ENCODE data around the gene APIP.

APIP gene

DNA sequence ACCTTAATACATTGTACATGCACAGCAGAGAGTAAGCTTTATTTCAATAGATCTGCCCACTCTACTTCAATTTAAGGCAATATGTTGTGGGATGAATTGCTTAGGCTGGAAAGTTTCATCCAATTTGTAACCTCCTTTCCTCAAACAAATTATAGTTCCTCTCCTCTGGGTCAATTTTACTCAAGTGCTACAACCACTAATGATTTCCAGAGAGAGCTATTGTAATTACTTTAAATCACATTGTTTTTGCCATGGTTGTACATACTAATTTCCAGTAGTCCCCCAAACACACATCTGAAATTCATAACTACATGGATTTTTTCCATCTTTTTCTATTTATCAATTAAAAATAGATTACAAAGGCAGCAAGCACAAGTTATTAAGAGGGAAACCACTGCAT, 72.9 kb downstream of the APIP start:
- no peaks in the 10 kb centered on the region for H3K9me3 ChIP-seq (ENCODE audit: control insufficient read depth, low read length)
- H3K27ac ChIP-seq (ENCODE audit: low read depth, low read length, severe bottlenecking) = no peak overlapping the region
- H3K4me3 ChIP-seq (ENCODE audit: extremely low read depth, insufficient read depth, low read length, poor library complexity, severe bottlenecking) = no peak overlapping the region
- no peaks in the 10 kb centered on the region for H3K4me1 ChIP-seq (ENCODE audit: control insufficient read depth, insufficient read depth, low read length, poor library complexity, severe bottlenecking)
- no peaks in the 10 kb centered on the region for H3K36me3 ChIP-seq (ENCODE audit: control insufficient read depth, insufficient read depth, low read length)

- Histone ChIP-seq H3K4me1 (ENCODE audit: control insufficient read depth, insufficient read depth, low read length, poor library complexity, severe bottlenecking) (no peaks in the 10 kb centered on the region), H3K36me3 (ENCODE audit: control insufficient read depth, insufficient read depth, low read length) (no peaks in the 10 kb centered on the region), H3K27ac (ENCODE audit: low read depth, low read length, severe bottlenecking) (no peak overlapping the region), H3K4me3 (ENCODE audit: extremely low read depth, insufficient read depth, low read length, poor library complexity, severe bottlenecking) (no peak overlapping the region), H3K9me3 (ENCODE audit: control insufficient read depth, low read length) (no peaks in the 10 kb centered on the region)
- WGBS, 2 experiments (ENCODE audit: insufficient coverage in 2 of 2) = 83% methylated on average over 1 of the region's 4 CpGs; no CpG with 5 or more reads in 1 of the 2 experiments
Observed at GRCh38 chr11:34840736-34841386, 75.3 kb downstream of the APIP start.

GRCh38 chr11:34839969-34840368, 76.2 kb downstream of the APIP start:
- Histone ChIP-seq H3K36me3 (ENCODE audit: control insufficient read depth, insufficient read depth, low read length) (no peaks in the 10 kb centered on the region), H3K4me1 (ENCODE audit: control insufficient read depth, insufficient read depth, low read length, poor library complexity, severe bottlenecking) (no peaks in the 10 kb centered on the region), H3K4me3 (ENCODE audit: extremely low read depth, insufficient read depth, low read length, poor library complexity, severe bottlenecking) (no peak overlapping the region), H3K27ac (ENCODE audit: low read depth, low read length, severe bottlenecking) (no peak overlapping the region), H3K9me3 (ENCODE audit: control insufficient read depth, low read length) (no peaks in the 10 kb centered on the region)
- 83 to 92% methylated on average over 2 of the region's 2 CpGs for WGBS, 2 experiments (ENCODE audit: insufficient coverage in 2 of 2)

DNA sequence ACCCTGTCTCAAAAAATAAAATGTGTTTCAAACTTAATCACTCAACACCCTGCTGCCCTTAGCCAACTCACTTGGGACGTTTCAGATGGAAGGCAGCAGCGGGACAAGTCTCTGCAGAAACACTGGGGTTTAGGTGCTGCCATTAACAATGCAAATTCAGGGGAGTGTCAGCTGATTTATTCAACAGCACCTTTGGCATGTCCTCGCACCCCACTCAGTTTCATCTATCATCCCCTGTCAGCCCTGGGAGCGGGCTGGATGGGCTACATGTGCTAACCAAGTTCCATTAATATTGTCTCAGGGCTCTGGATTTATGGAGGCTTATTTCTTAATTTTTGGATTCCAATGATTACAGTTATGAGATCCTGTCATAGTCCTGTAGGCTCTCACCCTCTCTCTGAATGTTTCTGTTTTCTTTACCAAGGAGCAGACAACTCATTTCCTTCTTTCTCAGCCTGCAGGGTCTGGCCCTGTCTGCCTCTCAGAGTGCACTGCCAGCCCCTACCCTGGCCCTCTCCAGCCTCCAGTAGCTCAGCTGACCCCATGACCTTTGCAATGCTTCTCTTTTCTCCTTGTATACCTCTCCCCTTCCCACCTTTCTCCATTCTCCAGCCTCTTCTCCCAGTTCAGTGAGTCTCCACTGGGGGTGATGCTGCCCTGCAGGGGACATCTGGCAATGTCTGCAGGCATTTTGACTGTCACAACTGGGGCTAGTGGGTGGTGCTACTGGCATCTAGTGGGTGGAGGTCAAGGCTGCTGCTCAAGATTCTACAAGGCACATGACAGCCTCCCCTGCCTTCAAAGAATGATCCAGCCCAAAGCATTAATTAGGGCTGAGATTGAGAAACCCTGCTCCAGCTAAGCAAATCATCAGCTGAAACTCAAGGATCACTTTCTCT, 79.0 kb downstream of the APIP start:
- H3K27ac ChIP-seq (ENCODE audit: low read depth, low read length, severe bottlenecking) = no peak overlapping the region
- H3K36me3 ChIP-seq (ENCODE audit: control insufficient read depth, insufficient read depth, low read length) = no peaks in the 10 kb centered on the region
- no peaks in the 10 kb centered on the region for H3K4me1 ChIP-seq (ENCODE audit: control insufficient read depth, insufficient read depth, low read length, poor library complexity, severe bottlenecking)
- WGBS, 2 experiments (ENCODE audit: insufficient coverage in 2 of 2) = 88% methylated on average over 3 of the region's 4 CpGs; no CpG with 5 or more reads in 1 of the 2 experiments
- no peak overlapping the region for H3K4me3 ChIP-seq (ENCODE audit: extremely low read depth, insufficient read depth, low read length, poor library complexity, severe bottlenecking)
- H3K9me3 ChIP-seq (ENCODE audit: control insufficient read depth, low read length) = no peaks in the 10 kb centered on the region

- Histone ChIP-seq H3K4me1 (ENCODE audit: control insufficient read depth, insufficient read depth, low read length, poor library complexity, severe bottlenecking) (no peaks in the 10 kb centered on the region), H3K36me3 (ENCODE audit: control insufficient read depth, insufficient read depth, low read length) (no peaks in the 10 kb centered on the region), H3K27ac (ENCODE audit: low read depth, low read length, severe bottlenecking) (no peak overlapping the region), H3K4me3 (ENCODE audit: extremely low read depth, insufficient read depth, low read length, poor library complexity, severe bottlenecking) (no peak overlapping the region), H3K9me3 (ENCODE audit: control insufficient read depth, low read length) (no peaks in the 10 kb centered on the region)
Observed at GRCh38 chr11:34833602-34834001, 82.6 kb downstream of the APIP start.
